Muscle layer of duodenum (tissue), 2 donors: ENCODE results near the gene ADI1.
"Not testable (repeated sequence)": the region's sequence is repeated elsewhere in the genome, so short reads cannot be mapped to it uniquely, and the experiment has no call there.

ENCODE experiments used
- H3K27ac ChIP-seq: one replicate; pipeline ENCODE4 v1.7.0; 2013; ENCODE audit warnings: mild to moderate bottlenecking, low read length
- H3K27me3 ChIP-seq: one replicate; pipeline ENCODE4 v1.7.0; 2013; ENCODE audit warnings: low read depth, mild to moderate bottlenecking, control low read depth, low read length
- H3K36me3 ChIP-seq, 2 donors: one replicate each; pipeline ENCODE4 v1.7.0; 2013; ENCODE audit warnings: low read length in 2 of 2, control low read depth in 1 of 2, mild to moderate bottlenecking in 1 of 2; ENCODE audit not compliant: insufficient read depth in 2 of 2, control insufficient read depth in 1 of 2
- H3K4me1 ChIP-seq, 2 donors: one replicate each; pipeline ENCODE4 v1.7.0; 2013; ENCODE audit warnings: low read length in 2 of 2, mild to moderate bottlenecking in 2 of 2, control low read depth in 1 of 2, moderate library complexity in 1 of 2; ENCODE audit not compliant: insufficient read depth in 2 of 2, control insufficient read depth in 1 of 2
- H3K4me3 ChIP-seq, 2 donors: one replicate each; pipeline ENCODE4 v1.7.0; 2013; ENCODE audit warnings: low read length in 2 of 2, low read depth in 1 of 2, mild to moderate bottlenecking in 1 of 2
- H3K9me3 ChIP-seq, 2 donors: one replicate each; pipeline ENCODE4 v1.7.0; 2013; ENCODE audit warnings: low read length in 2 of 2, control low read depth in 1 of 2, mild to moderate bottlenecking in 1 of 2; ENCODE audit not compliant: control insufficient read depth in 1 of 2
- donor health status: healthy.

ADI1 gene

DNA sequence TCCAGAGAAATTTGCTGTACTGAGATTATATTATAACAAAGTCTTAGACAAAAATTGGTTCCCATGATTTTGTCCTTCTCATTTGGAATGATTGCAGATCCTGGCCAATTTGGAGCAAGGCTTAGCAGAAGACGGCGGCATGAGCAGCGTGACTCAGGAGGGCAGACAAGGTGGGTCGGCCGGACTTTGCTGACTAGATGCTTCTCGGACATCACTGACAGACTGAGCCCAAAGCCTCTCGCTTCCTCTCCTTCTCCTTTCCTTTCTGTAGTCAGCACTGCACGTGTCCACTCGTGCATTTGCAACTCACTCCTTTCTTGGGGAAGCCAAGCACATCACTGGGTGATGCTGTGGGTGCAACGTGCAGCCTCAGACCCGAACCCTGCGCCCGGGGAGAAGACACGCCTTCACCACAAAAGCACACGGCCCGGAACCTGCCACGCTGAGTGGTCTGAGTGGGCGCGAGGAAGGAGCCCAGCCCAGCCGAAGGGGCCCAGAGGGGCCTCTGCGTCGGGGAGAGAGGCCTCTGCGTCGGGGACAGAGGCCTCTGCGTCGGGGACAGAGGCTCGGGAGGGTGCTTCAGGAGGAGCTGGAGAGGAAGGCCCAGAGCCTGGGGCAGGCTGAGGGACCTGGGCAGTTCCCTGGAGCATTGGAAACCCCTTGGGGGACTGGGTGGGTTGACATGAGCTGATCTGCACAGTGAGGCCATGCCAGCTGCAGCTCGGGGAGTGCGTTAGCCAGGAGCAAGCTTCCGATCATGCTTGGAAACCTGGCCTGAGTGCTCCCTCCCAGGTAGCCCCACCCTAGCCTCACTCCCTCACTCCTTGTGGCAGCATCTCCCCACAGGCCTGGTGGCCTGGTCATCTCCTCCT, 61.6 kb downstream of the ADI1 start:
- Histone ChIP-seq H3K9me3 (no peaks in the 10 kb centered on the region), H3K27me3 (no peaks in the 10 kb centered on the region), H3K27ac (no peak overlapping the region), H3K36me3 (peaks cover 15 to 43% of the 10 kb centered on the region in 2 donors), H3K4me3 (no peak overlapping the region), H3K4me1 (no peaks in the 10 kb centered on the region)

DNA sequence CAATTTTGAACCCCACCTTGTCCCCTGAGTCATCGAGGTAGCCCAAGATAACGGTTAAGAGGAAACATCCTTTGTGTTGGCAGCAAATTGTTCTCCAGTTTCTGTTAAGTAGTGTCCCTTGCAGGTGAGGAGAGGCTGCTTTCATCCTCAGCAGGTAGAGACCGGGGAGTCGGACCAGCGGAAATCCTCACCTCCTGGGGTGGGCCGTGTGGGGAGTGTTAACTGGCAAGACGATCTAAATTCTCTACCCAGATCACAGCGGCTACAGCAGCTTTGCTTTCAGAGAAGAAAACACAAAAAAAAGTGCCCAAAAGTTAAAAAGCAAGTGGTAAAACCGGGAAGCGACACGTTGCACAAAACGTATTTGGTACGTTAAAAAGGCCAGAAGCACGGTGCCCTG, 63.2 kb downstream of the ADI1 start:
- Histone ChIP-seq H3K4me1 (no peaks in the 10 kb centered on the region), H3K4me3 (no peak overlapping the region), H3K27me3 (no peaks in the 10 kb centered on the region), H3K9me3 (no peaks in the 10 kb centered on the region), H3K27ac (no peak overlapping the region), H3K36me3 (peaks cover 14 to 49% of the 10 kb centered on the region in 2 donors)

DNA sequence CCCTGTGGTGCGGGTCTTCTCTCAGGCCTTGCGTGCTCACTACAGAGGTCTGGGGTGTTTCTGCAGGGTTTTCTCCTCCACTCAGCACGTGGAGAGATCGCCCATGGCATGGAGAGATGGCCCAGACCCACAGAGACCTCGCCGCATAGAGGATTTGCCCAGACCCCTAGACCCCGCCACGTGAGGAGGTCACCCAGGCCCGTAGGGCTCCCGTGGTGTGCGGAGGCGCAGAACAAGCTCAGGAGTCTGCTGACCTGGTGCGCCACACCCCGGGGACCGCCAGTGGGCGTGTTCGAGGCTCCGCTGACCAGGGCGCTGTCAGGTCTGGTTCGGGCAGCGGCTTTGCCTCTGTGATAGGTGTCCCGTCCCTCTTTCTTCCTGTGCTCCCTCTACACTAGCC, 64.5 kb downstream of the ADI1 start:
- Histone ChIP-seq H3K36me3 (peaks cover 14 to 46% of the 10 kb centered on the region in 2 donors), H3K27ac (no peak overlapping the region), H3K4me1 (no peaks in the 10 kb centered on the region)

DNA sequence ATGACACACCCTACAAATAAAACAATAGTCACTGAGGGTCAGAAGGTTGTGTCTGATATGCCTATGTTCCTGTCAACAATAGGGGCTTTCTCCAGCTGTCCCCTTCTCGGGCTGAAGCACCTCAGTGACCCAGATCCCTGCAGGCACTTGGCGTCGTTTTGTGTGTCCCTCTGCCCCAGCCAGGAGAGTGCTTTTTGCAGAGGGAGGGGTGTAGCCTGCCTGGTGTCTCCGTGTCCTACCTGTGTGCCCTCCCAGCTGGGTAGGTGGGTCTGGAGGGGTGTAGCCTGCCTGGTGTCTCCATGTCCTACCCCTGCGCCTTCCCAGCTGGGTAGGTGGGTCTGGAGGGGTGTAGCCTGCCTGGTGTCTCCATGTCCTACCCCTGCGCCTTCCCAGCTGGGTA, 65.3 kb downstream of the ADI1 start:
- H3K27ac ChIP-seq: not testable (repeated sequence)

More for the DNA sequence above, 64.5 kb downstream of the ADI1 start:
- H3K27me3 ChIP-seq: no peaks in the 10 kb centered on the region
- no peaks in the 10 kb centered on the region for H3K9me3 ChIP-seq
- no peak overlapping the region for H3K4me3 ChIP-seq

DNA sequence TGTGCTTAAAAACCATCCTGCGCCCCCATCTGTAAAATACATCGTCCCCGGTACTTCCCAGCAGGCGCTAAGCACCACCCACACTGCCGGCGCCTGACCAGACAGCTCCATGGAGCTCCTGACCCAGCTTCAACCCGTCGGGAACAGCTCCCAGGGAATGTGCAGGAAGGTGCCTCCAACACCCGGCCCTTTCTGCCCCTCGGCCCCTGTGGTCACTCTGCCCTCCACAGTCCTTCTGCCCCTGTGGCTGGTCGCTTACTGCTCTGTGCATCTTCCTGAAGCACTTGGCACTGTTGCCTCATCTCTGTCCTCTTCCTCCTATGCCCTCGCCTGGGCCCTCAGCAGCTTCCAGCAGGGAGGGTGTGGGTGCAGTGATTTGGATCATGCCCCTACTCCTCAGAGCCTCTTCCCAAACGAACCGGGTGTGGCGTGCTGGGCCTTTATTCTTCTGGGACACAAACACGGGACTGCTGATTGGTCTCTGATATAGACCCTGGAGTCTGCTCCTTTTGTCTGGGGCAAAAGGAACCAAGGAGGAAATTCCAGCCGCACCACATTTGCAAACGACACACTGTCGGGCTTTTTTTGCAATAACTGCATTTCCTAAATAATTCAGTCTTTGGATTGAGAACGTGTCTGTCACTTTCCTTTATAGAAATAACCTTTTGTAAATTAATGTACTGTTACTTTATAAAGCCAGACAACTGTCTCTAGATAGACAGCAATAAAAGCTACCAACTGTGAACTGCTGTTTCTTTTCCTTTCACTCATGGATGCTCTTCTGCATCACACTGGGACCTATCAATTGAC, 65.9 kb downstream of the ADI1 start:
- Histone ChIP-seq H3K9me3 (no peaks in the 10 kb centered on the region), H3K27me3 (no peaks in the 10 kb centered on the region), H3K36me3 (peaks cover 12 to 32% of the 10 kb centered on the region in 2 donors), H3K27ac (no peak overlapping the region), H3K4me3 (no peak overlapping the region), H3K4me1 (no peaks in the 10 kb centered on the region)

More for the DNA sequence above, 65.3 kb downstream of the ADI1 start:
- H3K36me3 ChIP-seq: peaks cover 14 to 38% of the 10 kb centered on the region in 2 donors
- H3K4me3 ChIP-seq, H3K4me1 ChIP-seq, H3K27me3 ChIP-seq, H3K9me3 ChIP-seq: not testable (repeated sequence)

DNA sequence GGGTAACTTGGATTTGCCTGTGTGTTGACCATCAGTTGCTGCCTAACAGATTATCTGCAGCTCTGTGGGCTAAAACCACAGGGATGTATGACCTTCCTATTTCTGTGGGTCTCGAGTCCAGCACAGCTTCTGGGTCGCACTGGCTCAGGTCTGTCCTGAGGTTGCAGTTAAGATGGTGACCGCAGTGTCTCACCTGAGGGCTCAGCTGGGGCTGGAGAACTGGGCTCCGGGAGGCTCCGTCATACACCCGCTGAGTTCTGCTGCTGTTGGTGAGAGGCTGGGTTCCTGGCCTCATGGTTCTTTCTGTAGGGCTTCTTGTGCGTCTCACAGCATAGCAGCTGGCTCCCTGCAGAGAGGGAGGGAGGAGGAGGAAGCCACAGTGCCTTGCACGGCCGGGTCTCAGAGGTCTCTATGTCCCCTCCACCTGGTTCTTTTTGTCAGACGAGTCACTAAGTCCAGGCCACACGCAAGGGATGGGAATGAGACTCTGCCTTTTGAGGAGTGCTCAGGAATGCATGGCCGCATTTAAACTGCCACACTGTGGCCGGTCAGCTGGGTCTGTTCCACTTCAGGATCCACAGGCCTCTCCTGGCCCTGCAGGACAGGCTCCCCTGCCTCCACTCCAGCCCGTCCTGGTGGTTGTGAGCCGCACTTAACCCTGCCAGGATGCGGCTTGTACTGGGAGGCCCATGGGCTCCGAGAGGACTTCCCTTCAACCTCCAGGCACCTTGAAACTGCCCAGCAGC, 67.2 kb downstream of the ADI1 start:
- no peak overlapping the region for H3K27ac ChIP-seq
- peaks cover 6 to 31% of the 10 kb centered on the region in 2 donors for H3K36me3 ChIP-seq
- H3K4me3 ChIP-seq: no peak overlapping the region
- H3K9me3 ChIP-seq: no peaks in the 10 kb centered on the region
- no peaks in the 10 kb centered on the region for H3K27me3 ChIP-seq
- H3K4me1 ChIP-seq: peaks cover 0 to 4% of the 10 kb centered on the region in 2 donors

DNA sequence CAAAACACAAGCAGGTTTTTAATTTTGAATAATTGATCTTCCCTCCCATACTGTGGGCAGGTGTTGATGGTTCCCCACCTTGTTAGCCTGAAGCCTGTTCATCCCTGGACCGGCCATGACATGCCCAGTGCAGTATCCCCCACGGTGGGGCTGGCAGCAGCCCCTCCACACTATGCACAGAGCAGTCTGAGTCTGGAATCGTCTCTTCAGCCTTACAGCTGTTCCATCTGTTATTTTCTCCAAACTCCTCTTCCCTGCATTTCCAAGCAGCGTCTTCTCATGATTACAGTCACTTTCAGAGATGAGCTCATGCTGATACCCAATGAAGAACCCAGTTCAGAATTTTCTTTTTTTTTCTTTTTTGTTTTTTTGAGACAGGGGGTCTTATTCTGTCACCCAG, 68.2 kb downstream of the ADI1 start:
- no peak overlapping the region for H3K4me3 ChIP-seq
- H3K9me3 ChIP-seq: no peaks in the 10 kb centered on the region
- H3K36me3 ChIP-seq: peaks cover 9 to 33% of the 10 kb centered on the region in 2 donors
- no peaks in the 10 kb centered on the region for H3K27me3 ChIP-seq
- peaks cover 0 to 4% of the 10 kb centered on the region in 2 donors for H3K4me1 ChIP-seq
- no peak overlapping the region for H3K27ac ChIP-seq

DNA sequence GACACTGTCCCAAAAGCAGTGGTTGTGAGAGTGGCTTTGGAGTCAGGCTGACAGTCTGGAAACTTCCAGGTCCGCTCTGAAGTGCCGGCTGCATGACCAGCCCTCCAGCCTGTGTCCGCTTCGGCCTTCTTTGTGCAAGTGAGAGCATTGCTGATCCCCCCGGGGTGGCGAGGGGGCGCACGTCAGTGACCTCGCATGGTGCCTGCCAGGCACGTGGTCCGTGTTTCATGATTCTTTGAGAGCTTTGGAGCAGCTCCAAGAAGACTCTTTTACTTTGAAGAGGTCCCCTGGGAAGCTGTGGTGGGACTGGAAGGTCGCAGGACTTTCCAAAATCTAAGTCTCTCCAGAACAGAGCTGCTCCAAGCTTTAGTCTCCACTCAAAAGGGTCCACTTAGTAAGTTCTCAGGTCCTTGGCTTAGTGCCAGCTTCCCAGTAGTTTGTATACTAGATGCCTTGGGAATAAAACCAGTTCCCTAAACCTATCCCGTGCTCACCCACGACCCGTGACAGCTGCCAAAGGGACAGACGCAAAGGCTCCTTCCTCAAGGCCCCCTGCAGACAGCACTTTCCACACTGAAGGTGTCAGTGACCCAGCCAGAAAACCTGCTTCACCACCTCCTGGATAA, 68.8 kb downstream of the ADI1 start:
- Histone ChIP-seq H3K4me3 (no peak overlapping the region), H3K27ac (no peak overlapping the region), H3K27me3 (no peaks in the 10 kb centered on the region), H3K9me3 (no peaks in the 10 kb centered on the region), H3K4me1 (peaks cover 0 to 4% of the 10 kb centered on the region in 2 donors), H3K36me3 (peaks cover 15 to 40% of the 10 kb centered on the region in 2 donors)

DNA sequence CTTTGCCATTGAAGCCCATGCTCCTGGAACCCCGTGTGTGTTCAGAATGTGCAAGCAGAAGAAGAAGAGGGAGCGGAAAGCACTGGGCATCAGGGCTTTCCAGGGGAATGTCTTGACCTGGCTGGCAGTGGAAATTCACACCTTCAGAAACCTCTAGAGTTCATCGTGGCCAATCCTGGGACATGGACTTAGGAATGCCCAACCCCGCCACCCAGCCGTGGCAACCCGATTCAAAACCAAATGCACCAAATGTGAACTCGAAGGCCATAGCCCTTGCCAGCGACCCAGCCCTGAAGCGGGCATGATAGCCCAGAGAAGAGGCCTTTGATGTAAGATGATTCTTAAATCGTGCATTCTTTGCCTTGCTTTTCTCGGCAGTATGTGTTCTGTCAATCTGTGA, 69.4 kb downstream of the ADI1 start:
- Histone ChIP-seq H3K27me3 (no peaks in the 10 kb centered on the region), H3K36me3 (peaks cover 20 to 43% of the 10 kb centered on the region in 2 donors), H3K27ac (no peak overlapping the region), H3K4me1 (peaks cover 0 to 4% of the 10 kb centered on the region in 2 donors), H3K4me3 (no peak overlapping the region), H3K9me3 (no peaks in the 10 kb centered on the region)

DNA sequence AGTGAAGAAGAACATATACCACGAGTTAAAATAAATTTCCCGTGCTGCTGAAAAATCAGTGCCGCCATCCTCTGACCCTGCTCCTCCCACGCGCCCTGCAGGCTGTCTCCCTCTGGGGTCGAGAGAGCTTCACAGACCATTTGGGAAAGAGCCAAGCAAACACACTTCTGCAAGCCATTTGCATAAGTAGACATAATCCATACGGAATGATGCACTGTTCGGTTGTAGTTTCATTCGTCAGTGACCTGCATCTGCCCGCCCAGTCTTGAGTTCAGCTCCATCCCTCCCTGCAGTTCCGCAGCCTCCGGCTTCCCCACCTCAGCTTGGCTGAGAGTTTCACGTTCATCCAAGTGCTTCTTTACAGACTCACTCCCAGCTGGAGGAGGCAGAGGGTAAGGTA, 70.2 kb downstream of the ADI1 start:
- H3K9me3 ChIP-seq: no peaks in the 10 kb centered on the region
- peaks cover 25 to 44% of the 10 kb centered on the region in 2 donors for H3K36me3 ChIP-seq
- no peak overlapping the region for H3K4me3 ChIP-seq
- peaks cover 0 to 4% of the 10 kb centered on the region in 2 donors for H3K4me1 ChIP-seq
- H3K27ac ChIP-seq: no peak overlapping the region
- no peaks in the 10 kb centered on the region for H3K27me3 ChIP-seq
